Body of pancreas (tissue), 4 donors: ENCODE data around the gene USP34.

Source experiments
- CTCF ChIP-seq, 7 experiments: fragments of 450-650 bp in 4 of 7; fragments of 200-600 bp in 3 of 7; sonication (generic) in 3 of 7; IDR thresholded peaks; one replicate each; pipeline ENCODE4 v1.5.1; 2016 to 2019; ENCODE audit warnings: antibody characterized with exemption in 7 of 7
- POLR2A ChIP-seq, 3 donors: fragments of 450-650 bp; IDR thresholded peaks; one replicate each; pipeline ENCODE4 v1.6.1; 2016; ENCODE audit warnings: antibody characterized with exemption in 3 of 3, mild to moderate bottlenecking in 2 of 3

DNA sequence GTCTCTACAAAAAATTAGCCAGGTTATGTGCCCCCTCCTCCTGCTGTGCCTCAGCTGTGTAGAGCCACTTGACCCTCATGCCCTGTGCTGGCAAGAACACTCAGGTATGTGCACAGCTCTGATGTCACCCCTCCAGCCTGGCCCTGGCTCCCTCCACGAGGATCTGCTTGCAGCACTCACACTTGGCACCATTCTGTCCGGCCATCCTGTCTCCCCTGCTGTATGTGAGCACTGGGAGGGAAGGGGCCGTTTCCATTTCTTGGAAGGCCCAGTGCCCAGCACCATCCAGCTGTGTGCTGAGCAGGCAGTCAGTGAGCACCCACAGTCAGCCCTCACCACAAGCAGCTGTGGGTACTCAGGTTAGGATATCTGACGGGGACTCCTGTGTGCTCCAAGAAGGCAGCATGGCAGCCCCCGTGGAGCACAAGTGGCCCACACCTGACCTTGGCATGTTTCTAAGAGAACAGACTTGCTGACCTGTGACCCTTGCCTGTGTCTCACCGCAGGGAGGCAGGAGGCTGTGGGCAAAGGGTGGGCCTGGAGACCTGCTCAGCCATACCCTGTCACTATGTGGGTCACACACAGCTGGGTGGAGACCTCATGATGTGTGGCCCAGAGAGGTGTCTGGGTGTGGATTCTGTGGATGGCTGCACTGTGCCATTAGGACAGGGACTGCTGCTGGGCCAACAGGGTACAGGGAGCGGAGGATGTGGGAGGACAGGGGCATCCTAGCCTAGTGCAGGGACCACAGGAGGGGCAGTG, 31.5 kb downstream of the USP34 start:
- no peak for TF ChIP-seq POLR2A (IDR thresholded peaks at IDR 0.05)
- TF ChIP-seq CTCF (IDR thresholded peaks at IDR 0.05), result no peak
